Adrenal gland (tissue), 12 donors: ENCODE results near the gene RRP15. TPM values are rescaled to one million over a fixed set of nuclear protein-coding genes. Genes with fewer than 3 reads are reported as not detected.
A peak's percentile ranks its signal among the peaks of the same experiment; 100 is the strongest.

Experiments used
- DNase-seq, 7 donors: peaks; one replicate each; pipeline ENCODE4 v3.0.0-alpha.2; 2019 to 2020
- H3K27ac ChIP-seq, 5 donors: fragments of 200-600 bp; sonication (generic) in 4 of 5; 1 replicate in 3 of 5; 2 replicates in 2 of 5; pipeline versions ENCODE4 v1.5.1 to v1.8.0; 2016 to 2020; ENCODE audit warnings: mild to moderate bottlenecking in 1 of 5
- H3K27me3 ChIP-seq: fragments of 200-600 bp; 2 replicates; pipeline ENCODE4 v1.8.0; 2021
- H3K36me3 ChIP-seq, 2 donors: fragments of 200-600 bp; replicated peaks in 1 of 2; 1 replicate in 1 of 2; 2 replicates in 1 of 2; pipeline versions ENCODE4 v1.5.1 to v1.8.0; 2018 to 2022
- H3K4me1 ChIP-seq, 2 donors: fragments of 200-600 bp; replicated peaks in 1 of 2; 1 replicate in 1 of 2; 2 replicates in 1 of 2; pipeline versions ENCODE4 v1.5.1 to v1.8.0; 2018 to 2021
- H3K4me3 ChIP-seq, 4 donors: fragments of 200-600 bp; sonication (generic) in 3 of 4; one replicate each; pipeline ENCODE4 v1.5.1; 2016 to 2018
- H3K9me3 ChIP-seq, 3 donors: fragments of 200-600 bp; sonication (generic) in 1 of 3; replicated peaks in 1 of 3; 1 replicate in 2 of 3; 2 replicates in 1 of 3; pipeline versions ENCODE4 v1.5.1 to v1.8.0; 2016 to 2021
- CTCF ChIP-seq, 6 experiments: fragments of 450-650 bp in 4 of 6; fragments of 200-600 bp in 2 of 6; sonication (generic) in 1 of 6; IDR thresholded peaks; 1 replicate in 5 of 6; 2 replicates in 1 of 6; pipeline versions ENCODE4 v1.5.1 to v1.8.0; 2016 to 2021; ENCODE audit warnings: antibody characterized with exemption in 6 of 6, mild to moderate bottlenecking in 2 of 6, moderate library complexity in 1 of 6
- POLR2A ChIP-seq, 2 donors: fragments of 450-650 bp; IDR thresholded peaks; one replicate each; pipeline ENCODE4 v1.6.1; 2017; ENCODE audit warnings: antibody characterized with exemption in 2 of 2, mild to moderate bottlenecking in 2 of 2, moderate library complexity in 1 of 2
- WGBS, 4 donors: extraction: QIAGEN DNeasy Blood & Tissue Kit in 2 of 4; methylation state at CpG; one replicate each; pipeline versions ENCODE4 v1.1.5 to v1.1.7; 2013 to 2017; 5-methylcytosine and 5-hydroxymethylcytosine counted together
- intact Hi-C, 2 donors: fragments of 100-400 bp; cut with DNase I; formaldehyde crosslinking; loops; one replicate each; pipeline versions ENCODE4 v1.14.1 to v1.15.0; 2022 to 2023
- polyA plus RNA-seq, 3 donors: library from polyadenylated mRNA; stranded (reverse); fragments of 200-250 nt in 2 of 3; fragments of 350-450 nt in 1 of 3; fragmentation: Illumina TruSeq in 1 of 3; extraction: RNeasy Lipid Tissue Mini Kit (QIAGEN cat#74804) in 1 of 3; gene quantifications; one replicate each; pipeline ENCODE4 v1.2.3, GENCODE V29; 2013 to 2014
- total RNA-seq, 9 donors: library from RNA; depleted of rRNA in 4 of 9; stranded (reverse); fragments of >200 nt in 4 of 9; fragments of 120-200 nt in 1 of 9; fragmentation: NEBNext Ultra II Directional in 1 of 9; extraction: Animal tissue kit (Norgen Biotek cat#: 25700) in 1 of 9; gene quantifications; one replicate each; pipeline versions ENCODE4 v1.1.0 to v1.2.4, GENCODE V29; 2013 to 2023
- donor health status: healthy with polysubstance abuse.
- donor health status: Bipolar disorder and iron deficiency.
- donor health status: DM: yes; HTN: yes; CAD: no.
- donor health status: DM: no; HTN: no; CAD: no.
- donor health status: DM: no; HTN: no; CAD: no.
- donor health status: DM: yes; HTN: yes; CAD: no.

The RRP15 gene
- total and polyA plus RNA-seq, 12 donors = 1.3 to 24.0 (median 11.1) TPM

- intact Hi-C loops = no loop called here
- H3K27ac ChIP-seq = no peak overlapping the region
- H3K4me3 ChIP-seq = no peak overlapping the region
- WGBS, 4 donors = 67 to 70% (median 69%) methylated on average over 4 of the region's 4 CpGs
- H3K9me3 ChIP-seq = no peaks in the 10 kb centered on the region
- no peaks in the 10 kb centered on the region for H3K27me3 ChIP-seq
- TF ChIP-seq CTCF (IDR thresholded peaks at IDR 0.05) = no peak
- TF ChIP-seq POLR2A (IDR thresholded peaks at IDR 0.05) = no peak
- DNase-seq = no peak
- H3K4me1 ChIP-seq = no peaks in the 10 kb centered on the region
- no peaks in the 10 kb centered on the region for H3K36me3 ChIP-seq
Measured at GRCh38 chr1:218367118-218367517, 82.0 kb downstream of the RRP15 start.

- H3K4me3 ChIP-seq = no peak overlapping the region
- H3K27me3 ChIP-seq = no peaks in the 10 kb centered on the region
- H3K4me1 ChIP-seq = no peaks in the 10 kb centered on the region
- WGBS, 4 donors = 85 to 97% (median 95%) methylated on average over 7 of the region's 7 CpGs
- H3K36me3 ChIP-seq = no peaks in the 10 kb centered on the region
- DNase-seq = no peak
- H3K27ac ChIP-seq = no peak overlapping the region
- TF ChIP-seq CTCF (IDR thresholded peaks at IDR 0.05) = no peak
- no peak for TF ChIP-seq POLR2A (IDR thresholded peaks at IDR 0.05)
- intact Hi-C loops = no loop called here
- H3K9me3 ChIP-seq = no peaks in the 10 kb centered on the region
Measured at GRCh38 chr1:218368686-218369085, 83.6 kb downstream of the RRP15 start.

- DNase-seq = no peak
- Histone ChIP-seq H3K4me1 (peaks cover 0 to 9% of the 10 kb centered on the region in 2 donors), H3K36me3 (no peaks in the 10 kb centered on the region), H3K27me3 (no peaks in the 10 kb centered on the region), H3K27ac (peak overlapping the region in 3 of 5 donors; percentile 39 to 51 (median 41)), H3K9me3 (no peaks in the 10 kb centered on the region), H3K4me3 (no peak overlapping the region)
- intact Hi-C loops = no loop called here
- TF ChIP-seq CTCF (IDR thresholded peaks at IDR 0.05) (no peak), POLR2A (IDR thresholded peaks at IDR 0.05) (no peak)
- WGBS, 4 donors = 57 to 82% (median 71%) methylated on average over 2 of the region's 2 CpGs
Measured at GRCh38 chr1:218369688-218370511, 84.8 kb downstream of the RRP15 start.

GRCh38 chr1:218371927-218372672 lies 87.0 kb downstream of the RRP15 start:
- DNase-seq = no peak
- H3K4me1 ChIP-seq = peaks cover 0 to 14% of the 10 kb centered on the region in 2 donors
- 63 to 71% (median 67%) methylated on average over 8 of the region's 8 CpGs for WGBS, 4 donors

More at GRCh38 chr1:218371927-218372672, 87.0 kb downstream of the RRP15 start:
- Histone ChIP-seq H3K9me3 (no peaks in the 10 kb centered on the region), H3K27me3 (no peaks in the 10 kb centered on the region), H3K27ac (no peak overlapping the region), H3K4me3 (no peak overlapping the region), H3K36me3 (no peaks in the 10 kb centered on the region)
- TF ChIP-seq POLR2A (IDR thresholded peaks at IDR 0.05) = no peak
- no peak for TF ChIP-seq CTCF (IDR thresholded peaks at IDR 0.05)
- intact Hi-C loops = no loop called here
